Measurements from ENCODE around the gene TMIGD2. TPM values are rescaled to one million over a fixed set of nuclear protein-coding genes. Genes with fewer than 3 reads are reported as not detected.
A peak's percentile ranks its signal among the peaks of the same experiment; 100 is the strongest.

Gene TMIGD2
- total RNA-seq, 2 donors from 2014 or later = not detected

DNA sequence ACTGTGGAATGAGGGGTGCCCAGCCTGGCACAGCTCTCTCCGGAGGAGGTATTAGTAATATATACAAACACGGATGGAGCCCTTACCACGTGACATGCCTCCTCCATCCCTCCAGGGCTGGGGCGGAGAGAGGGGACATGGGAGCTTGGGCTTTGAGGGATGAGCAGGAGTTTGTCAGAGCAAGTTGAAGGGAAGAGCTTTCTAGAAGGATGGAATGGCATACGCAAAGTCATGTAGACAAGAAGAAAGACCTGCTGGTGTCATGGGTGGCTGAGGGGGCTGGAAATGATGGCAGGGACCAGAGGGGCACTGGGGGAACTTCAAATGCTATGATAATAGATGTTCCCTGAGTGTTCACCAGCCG, 43.8 kb upstream of the TMIGD2 start:
- TF ChIP-seq, protein P1, sequence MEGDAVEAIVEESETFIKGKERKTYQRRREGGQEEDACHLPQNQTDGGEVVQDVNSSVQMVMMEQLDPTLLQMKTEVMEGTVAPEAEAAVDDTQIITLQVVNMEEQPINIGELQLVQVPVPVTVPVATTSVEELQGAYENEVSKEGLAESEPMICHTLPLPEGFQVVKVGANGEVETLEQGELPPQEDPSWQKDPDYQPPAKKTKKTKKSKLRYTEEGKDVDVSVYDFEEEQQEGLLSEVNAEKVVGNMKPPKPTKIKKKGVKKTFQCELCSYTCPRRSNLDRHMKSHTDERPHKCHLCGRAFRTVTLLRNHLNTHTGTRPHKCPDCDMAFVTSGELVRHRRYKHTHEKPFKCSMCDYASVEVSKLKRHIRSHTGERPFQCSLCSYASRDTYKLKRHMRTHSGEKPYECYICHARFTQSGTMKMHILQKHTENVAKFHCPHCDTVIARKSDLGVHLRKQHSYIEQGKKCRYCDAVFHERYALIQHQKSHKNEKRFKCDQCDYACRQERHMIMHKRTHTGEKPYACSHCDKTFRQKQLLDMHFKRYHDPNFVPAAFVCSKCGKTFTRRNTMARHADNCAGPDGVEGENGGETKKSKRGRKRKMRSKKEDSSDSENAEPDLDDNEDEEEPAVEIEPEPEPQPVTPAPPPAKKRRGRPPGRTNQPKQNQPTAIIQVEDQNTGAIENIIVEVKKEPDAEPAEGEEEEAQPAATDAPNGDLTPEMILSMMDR (IDR thresholded peaks at IDR 0.05) = no peak
- no peak for TF ChIP-seq POLR2A (IDR thresholded peaks at IDR 0.05)
- Histone ChIP-seq H3K36me3 (replicated peaks in 1 of 2; ENCODE audit: insufficient read depth in 1 of 2, low read depth in 2 of 2) (no peaks in the 10 kb centered on the region), H3K4me1 (peaks cover 41% of the 10 kb centered on the region), H3K4me3 (no peak overlapping the region), H3K27me3 (no peaks in the 10 kb centered on the region), H3K27ac (peak overlapping the region in 3 of 4 donors; percentile 28 to 64 (median 62)), H3K9me3 (no peaks in the 10 kb centered on the region)
- DNase-seq (no peak), ATAC-seq (no peak)
- intact Hi-C loops (cut with DNase I) = no loop called here
- 67 to 70% methylated on average over 6 of the region's 6 CpGs for WGBS, 2 donors

DNA sequence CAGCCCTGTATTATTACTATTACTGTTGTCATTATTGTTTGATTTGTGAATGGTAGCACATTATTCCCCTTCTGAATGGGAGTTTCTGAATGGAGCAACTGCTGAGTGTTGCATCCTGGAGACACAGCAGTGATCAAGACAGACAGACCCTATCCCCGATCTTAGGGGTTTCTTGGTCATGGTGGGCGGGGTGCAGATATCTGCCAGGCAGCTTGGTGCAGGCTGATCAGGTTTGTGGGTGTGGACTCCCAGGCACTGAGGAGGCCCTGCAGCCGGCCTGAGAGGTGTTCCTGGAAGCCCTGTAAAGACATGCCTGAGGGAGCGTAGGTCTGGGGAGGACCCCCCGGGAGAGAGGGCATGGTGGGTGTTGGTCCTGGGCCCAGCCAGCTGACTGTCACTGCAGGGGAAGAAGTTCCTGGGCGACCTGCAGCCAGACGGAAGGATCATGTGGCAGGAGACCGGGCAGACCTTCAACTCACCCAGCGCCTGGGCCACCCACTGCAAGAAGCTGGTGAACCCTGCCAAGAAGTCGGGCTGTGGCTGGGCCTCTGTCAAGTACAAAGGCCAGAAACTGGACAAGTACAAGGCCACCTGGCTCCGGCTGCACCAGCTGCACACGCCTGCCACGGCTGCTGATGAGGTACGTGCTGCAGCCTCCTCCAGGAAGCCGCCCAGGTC, 43.3 kb upstream of the TMIGD2 start:
- intact Hi-C loops (cut with DNase I) = no loop called here
- Histone ChIP-seq H3K27ac (peak overlapping the region in 3 of 4 donors; percentile 28 to 64 (median 62)), H3K4me3 (no peak overlapping the region), H3K27me3 (no peaks in the 10 kb centered on the region), H3K36me3 (replicated peaks in 1 of 2; ENCODE audit: insufficient read depth in 1 of 2, low read depth in 2 of 2) (no peaks in the 10 kb centered on the region), H3K4me1 (peaks cover 46% of the 10 kb centered on the region), H3K9me3 (no peaks in the 10 kb centered on the region)
- TF ChIP-seq POLR2A (IDR thresholded peaks at IDR 0.05) = no peak
- TF ChIP-seq, protein P1 (IDR thresholded peaks at IDR 0.05) = no peak
- WGBS, 2 donors = 49 to 79% methylated on average over 5 to 15 of the region's 15 CpGs
- ATAC-seq = peak; percentile 12
- peak; percentile 84 to 93 (median 92) for DNase-seq

DNA sequence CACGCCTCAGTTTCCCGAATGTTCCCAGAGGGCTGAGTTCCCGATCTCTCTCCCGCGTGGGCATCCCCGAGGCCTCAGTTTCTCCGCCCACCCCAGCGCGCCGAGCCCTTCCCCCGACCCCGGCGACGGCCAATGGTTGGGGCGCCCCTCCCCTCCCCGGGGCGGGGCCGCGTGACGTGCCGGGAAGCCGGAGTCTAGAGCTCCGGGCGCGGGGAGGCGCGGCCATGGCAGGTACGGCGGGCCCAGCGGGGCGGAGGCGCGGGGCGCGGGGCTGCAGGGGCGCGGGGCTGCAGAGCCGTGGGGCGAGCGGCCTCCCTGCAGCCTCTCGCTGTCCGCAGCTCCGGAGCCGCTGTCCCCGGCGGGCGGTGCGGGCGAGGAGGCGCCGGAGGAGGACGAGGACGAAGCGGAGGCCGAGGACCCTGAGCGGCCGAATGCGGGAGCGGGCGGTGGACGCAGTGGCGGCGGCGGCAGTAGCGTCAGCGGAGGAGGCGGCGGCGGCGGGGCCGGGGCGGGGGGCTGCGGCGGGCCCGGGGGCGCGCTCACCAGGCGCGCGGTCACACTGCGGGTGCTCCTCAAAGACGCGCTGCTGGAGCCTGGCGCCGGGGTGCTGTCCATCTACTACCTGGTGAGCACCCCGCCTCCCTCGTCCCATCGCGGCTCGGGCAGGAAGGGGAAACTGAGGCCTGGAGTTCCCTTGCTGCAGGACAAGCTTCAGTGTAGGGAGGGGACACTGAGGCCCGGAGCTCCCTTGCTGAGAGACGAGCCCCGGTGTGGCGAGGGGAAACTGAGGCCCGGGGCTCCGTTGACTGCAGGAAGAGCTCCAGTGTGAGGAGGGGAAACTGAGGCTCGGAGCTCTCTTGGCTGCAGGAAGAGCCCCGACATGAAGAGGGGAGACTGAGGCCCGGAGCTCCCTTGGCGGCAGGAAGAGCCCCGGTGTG, 41.5 kb upstream of the TMIGD2 start, which contains the start of gene MPND:
TSS of gene MPND (plus strand) at position 193 of the 938 bp plus-strand sequence. CDS start at position 225, 32 bp downstream.
- H3K9me3 ChIP-seq = no peaks in the 10 kb centered on the region
- H3K36me3 ChIP-seq (replicated peaks in 1 of 2; ENCODE audit: insufficient read depth in 1 of 2, low read depth in 2 of 2) = no peaks in the 10 kb centered on the region
- peak within 1 kb of the TSS in 1 of 2 donors; percentile 40 for H3K4me3 ChIP-seq
- H3K27me3 ChIP-seq = no peaks in the 10 kb centered on the region
- WGBS, 2 donors = 4 to 28% methylated on average over 9 to 69 of the region's 101 CpGs
- peaks cover 52% of the 10 kb centered on the region for H3K4me1 ChIP-seq
- TF ChIP-seq, protein P1 (IDR thresholded peaks at IDR 0.05) = peak in 1 of 7 experiments; percentile 18
- TF ChIP-seq POLR2A (IDR thresholded peaks at IDR 0.05) = peak in 1 of 3 donors; percentile 33
- H3K27ac ChIP-seq = peak within 1 kb of the TSS; percentile 74 to 99 (median 86)
- peak; percentile 71 for ATAC-seq
- intact Hi-C loops (cut with DNase I) = no loop called here
- DNase-seq = peak; percentile 89 to 93 (median 90)

DNA sequence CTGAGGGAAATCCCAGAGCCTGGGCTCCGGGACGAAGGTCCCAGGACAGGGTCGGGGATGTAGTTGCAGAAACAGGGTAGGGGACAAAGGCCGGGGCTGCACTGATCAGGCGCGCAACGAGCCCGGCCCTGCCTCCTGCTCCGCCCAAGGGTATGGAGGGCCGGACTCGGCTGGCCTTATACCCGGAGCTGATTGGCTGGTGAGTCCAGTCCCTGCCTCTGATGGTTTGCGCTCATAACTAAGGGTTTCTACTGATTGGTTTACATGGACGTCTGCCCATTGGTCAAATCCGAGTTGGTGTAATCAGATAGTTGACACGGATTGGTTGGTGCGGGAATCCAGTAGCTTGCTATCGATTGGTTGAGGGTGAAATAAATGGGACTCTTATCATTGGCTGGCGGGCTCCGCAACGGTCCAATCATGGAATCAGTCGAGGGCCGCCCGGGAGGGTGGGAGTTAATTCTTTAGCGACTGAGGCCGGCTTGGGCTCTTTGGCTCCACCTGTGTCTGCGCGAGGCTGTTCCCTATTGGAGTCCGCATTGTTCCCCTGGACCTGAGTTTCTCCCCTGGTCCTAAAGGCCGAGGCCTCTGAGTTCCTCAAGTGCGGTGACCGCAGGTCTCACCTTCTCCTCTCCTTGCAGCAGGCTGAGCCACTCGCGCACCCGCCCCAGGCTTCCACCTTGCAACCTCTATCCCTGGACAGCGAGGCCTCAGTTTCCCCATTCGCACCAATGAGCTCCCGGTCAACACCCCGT, 40.6 kb upstream of the TMIGD2 start:
- H3K27me3 ChIP-seq = no peaks in the 10 kb centered on the region
- ATAC-seq = peak; percentile 87
- intact Hi-C loops (cut with DNase I) = no loop called here
- peak overlapping the region; percentile 74 to 99 (median 86) for H3K27ac ChIP-seq
- peak overlapping the region in 1 of 2 donors; percentile 40 for H3K4me3 ChIP-seq
- 0 to 1% methylated on average over 12 to 39 of the region's 39 CpGs for WGBS, 2 donors
- TF ChIP-seq POLR2A (IDR thresholded peaks at IDR 0.05) = peak; percentile 79 to 90 (median 88)
- TF ChIP-seq, protein P1 (IDR thresholded peaks at IDR 0.05) = peak in 4 of 7 experiments; percentile 35 to 50 (median 45)
- H3K9me3 ChIP-seq = no peaks in the 10 kb centered on the region
- no peaks in the 10 kb centered on the region for H3K36me3 ChIP-seq (replicated peaks in 1 of 2; ENCODE audit: insufficient read depth in 1 of 2, low read depth in 2 of 2)
- peak; percentile 93 to 99 (median 96) for DNase-seq
- peaks cover 52% of the 10 kb centered on the region for H3K4me1 ChIP-seq

Data from body of pancreas (tissue), 4 donors.